Neutrophil (primary cell): ENCODE results near the gene TRHDE.
A peak's percentile ranks its signal among the peaks of the same experiment; 100 is the strongest.

ENCODE experiments used
- H3K27ac ChIP-seq: fragments of 200-600 bp; sonication (generic); 2 replicates; pipeline ENCODE4 v1.5.1; 2016; ENCODE audit warnings: mild to moderate bottlenecking, moderate library complexity
- H3K27me3 ChIP-seq: fragments of 200-600 bp; sonication (generic); 2 replicates; pipeline ENCODE4 v1.6.0; 2016; ENCODE audit warnings: mild to moderate bottlenecking
- H3K36me3 ChIP-seq: fragments of 200-600 bp; sonication (generic); 2 replicates; pipeline ENCODE4 v1.5.1; 2017
- H3K4me1 ChIP-seq, 2 experiments: fragments of 200-600 bp in 1 of 2; sonication (generic) in 1 of 2; 1 replicate in 1 of 2; 2 replicates in 1 of 2; pipeline versions ENCODE4 v1.5.1 to v1.6.1; 2013 to 2016; ENCODE audit warnings: low read depth in 1 of 2, low read length in 1 of 2, mild to moderate bottlenecking in 1 of 2, moderate library complexity in 1 of 2; ENCODE audit not compliant: control insufficient read depth in 1 of 2, insufficient read depth in 1 of 2
- H3K4me3 ChIP-seq, 2 experiments: fragments of 200-600 bp in 1 of 2; sonication (generic) in 1 of 2; 1 replicate in 1 of 2; 2 replicates in 1 of 2; pipeline ENCODE4 v1.5.1; 2013 to 2016; ENCODE audit warnings: low read depth in 1 of 2, low read length in 1 of 2, mild to moderate bottlenecking in 1 of 2, moderate library complexity in 1 of 2
- H3K9me3 ChIP-seq: fragments of 200-600 bp; sonication (generic); 2 replicates; pipeline ENCODE4 v1.5.1; 2016
- CTCF ChIP-seq: fragments of 200-600 bp; sonication (generic); IDR thresholded peaks from 2 replicates; pipeline ENCODE4 v1.5.1; 2016; ENCODE audit warnings: antibody characterized with exemption

Gene TRHDE

DNA sequence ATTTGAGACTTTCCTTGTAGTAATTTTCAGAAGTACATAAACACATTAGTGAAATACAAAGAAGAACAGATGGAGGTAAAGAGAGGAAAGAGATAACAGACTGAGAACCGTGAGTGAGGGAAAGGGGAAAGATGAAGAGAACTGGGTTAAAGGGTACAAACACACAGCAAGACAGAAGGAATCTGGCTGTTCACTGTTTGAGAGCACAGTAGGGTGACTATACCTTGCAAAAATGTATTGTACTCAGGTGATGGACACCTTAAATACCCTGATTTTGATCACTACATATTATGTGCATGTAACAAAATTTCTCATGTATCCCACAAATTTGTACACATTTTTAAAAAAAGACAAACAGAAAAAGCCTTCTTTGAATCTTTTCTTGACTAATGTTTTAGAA is 2.7 kb upstream of the TRHDE start:
- Histone ChIP-seq H3K27me3 (peaks cover 94% of the 10 kb centered on the region), H3K36me3 (no peaks in the 10 kb centered on the region), H3K9me3 (no peaks in the 10 kb centered on the region), H3K27ac (no peak overlapping the region), H3K4me1 (peaks cover 14 to 25% of the 10 kb centered on the region in 2 experiments), H3K4me3 (no peak overlapping the region)
- TF ChIP-seq CTCF: no peak

GRCh38 chr12:72270246-72270645 is 1.9 kb upstream of the TRHDE start:
- no peak for TF ChIP-seq CTCF
- Histone ChIP-seq H3K27me3 (peaks cover 100% of the 10 kb centered on the region), H3K4me1 (peaks cover 14 to 32% of the 10 kb centered on the region in 2 experiments), H3K36me3 (no peaks in the 10 kb centered on the region), H3K9me3 (no peaks in the 10 kb centered on the region), H3K4me3 (no peak overlapping the region), H3K27ac (no peak overlapping the region)

GRCh38 chr12:72270961-72271360 is 1.2 kb upstream of the TRHDE start:
- Histone ChIP-seq H3K9me3 (no peaks in the 10 kb centered on the region), H3K4me3 (no peak overlapping the region), H3K27me3 (peaks cover 93% of the 10 kb centered on the region), H3K36me3 (no peaks in the 10 kb centered on the region), H3K4me1 (peaks cover 14 to 33% of the 10 kb centered on the region in 2 experiments), H3K27ac (no peak overlapping the region)
- no peak for TF ChIP-seq CTCF

GRCh38 chr12:72271451-72272090 is 599 bp upstream of the TRHDE start:
- H3K36me3 ChIP-seq: no peaks in the 10 kb centered on the region
- no peak for TF ChIP-seq CTCF
- peak overlapping the region; percentile 36 to 58 for H3K4me3 ChIP-seq
- peaks cover 14 to 33% of the 10 kb centered on the region in 2 experiments for H3K4me1 ChIP-seq
- H3K27ac ChIP-seq: no peak overlapping the region
- H3K27me3 ChIP-seq: peaks cover 87% of the 10 kb centered on the region
- H3K9me3 ChIP-seq: no peaks in the 10 kb centered on the region

- peak overlapping the region in 1 of 2 experiments; percentile 58 for H3K4me3 ChIP-seq
These were observed 745 bp downstream of the TRHDE start for GRCh38 chr12:72272731-72273498.

More at GRCh38 chr12:72272731-72273498, 745 bp downstream of the TRHDE start:
- no peak for TF ChIP-seq CTCF
- H3K27me3 ChIP-seq: peaks cover 74% of the 10 kb centered on the region
- H3K4me1 ChIP-seq: peaks cover 14 to 33% of the 10 kb centered on the region in 2 experiments
- no peak overlapping the region for H3K27ac ChIP-seq
- no peaks in the 10 kb centered on the region for H3K9me3 ChIP-seq
- no peaks in the 10 kb centered on the region for H3K36me3 ChIP-seq
